ENCODE data around the gene SUN3. TPM values are rescaled to one million over a fixed set of nuclear protein-coding genes. Genes with fewer than 3 reads are reported as not detected.

SUN3 gene
- polyA plus RNA-seq, 1 of the 3 experiments (the other 2 are of a cell fraction) = 0.12 TPM

GRCh38 chr7:47940088-47941013 is 88.6 kb downstream of the SUN3 start (continued):
- TF ChIP-seq USF2 (IDR thresholded peaks at IDR 0.05; ENCODE audit: borderline replicate concordance, low read depth, low read length) (no peak), PBX3 (IDR thresholded peaks at IDR 0.05) (peak; percentile 40), REST (IDR thresholded peaks at IDR 0.05; ENCODE audit: low read depth, low read length) (no peak), FOXM1 (IDR thresholded peaks at IDR 0.05; ENCODE audit: low read depth) (no peak)

- H4K20me1 ChIP-seq (ENCODE audit: insufficient read depth) = no peaks in the 10 kb centered on the region
- no peaks in the 10 kb centered on the region for H3K27me3 ChIP-seq (ENCODE audit: insufficient read depth)
- no peaks in the 10 kb centered on the region for H3K79me2 ChIP-seq (ENCODE audit: insufficient read depth)
- no peaks in the 10 kb centered on the region for H3K9me2 ChIP-seq
- no peak overlapping the region for H3K4me2 ChIP-seq
- H3K9ac ChIP-seq = no peak overlapping the region
- ChIA-PET POLR2A (no interaction called here), CTCF (interaction anchor here (0.6 to 6.5 kb wide), 8 partner anchors 10 to 1826 kb away, joined by 3 to 39 read pairs (median 3); no protein-coding TSS in a partner anchor)
- peaks cover 17% of the 10 kb centered on the region for H3F3A ChIP-seq (replicated peaks; ENCODE audit: insufficient read depth)
- no peak overlapping the region for H3K27ac ChIP-seq (ENCODE audit: low read depth in 2 of 2, low read length in 1 of 2)
- no peak for TF ChIP-seq YY1 (IDR thresholded peaks at IDR 0.05; ENCODE audit: low read depth)
- no peak for TF ChIP-seq ELF1 (IDR thresholded peaks at IDR 0.05)
- no peak for TF ChIP-seq RCOR1 (IDR thresholded peaks at IDR 0.05; ENCODE audit: low read length)
- no peak for TF ChIP-seq RAD21 (IDR thresholded peaks at IDR 0.05; ENCODE audit: low read length)
- TF ChIP-seq USF1 (IDR thresholded peaks at IDR 0.05; ENCODE audit: borderline replicate concordance, low read depth) = no peak
- TF ChIP-seq USF2 (IDR thresholded peaks at IDR 0.05; ENCODE audit: borderline replicate concordance, low read depth, low read length) = no peak
- no peak for TF ChIP-seq FOSL2 (IDR thresholded peaks at IDR 0.05; ENCODE audit: borderline replicate concordance, low read depth)
- no peak for TF ChIP-seq TAF1 (IDR thresholded peaks at IDR 0.05; ENCODE audit: borderline replicate concordance, low read depth, low read length)
- TF ChIP-seq TCF12 (IDR thresholded peaks at IDR 0.05) = no peak
- TF ChIP-seq IRF3 (IDR thresholded peaks at IDR 0.05; ENCODE audit: low read depth, low read length) = no peak
- no peak for TF ChIP-seq NFIC (IDR thresholded peaks at IDR 0.05; ENCODE audit: borderline replicate concordance)
- no peak for TF ChIP-seq SIN3A (IDR thresholded peaks at IDR 0.05; ENCODE audit: borderline replicate concordance, low read depth, low read length)
- H2AFZ ChIP-seq (ENCODE audit: low read depth) = no peak overlapping the region
- H3K4me1 ChIP-seq (ENCODE audit: control insufficient read depth in 1 of 2, insufficient read depth in 2 of 2, low read depth in 1 of 2, low read length in 1 of 2) = peaks cover 25 to 38% of the 10 kb centered on the region in 2 experiments
- DNase-seq = no peak
- WGBS (ENCODE audit: low lambda C conversion rate) = 98% methylated on average over 4 of the region's 7 CpGs
- no peaks in the 10 kb centered on the region for H3K36me3 ChIP-seq (replicated peaks in 1 of 2; ENCODE audit: control insufficient read depth in 1 of 2, insufficient read depth in 2 of 2, low read length in 1 of 2)
- H3K4me3 ChIP-seq (ENCODE audit: low read depth in 2 of 2, low read length in 1 of 2) = no peak overlapping the region
- no peaks in the 10 kb centered on the region for H3K9me3 ChIP-seq
Observed at GRCh38 chr7:47939425-47940036, 89.4 kb downstream of the SUN3 start.
